ENCODE measurements around the gene ADAMTS20. TPM values are rescaled to one million over a fixed set of nuclear protein-coding genes. Genes with fewer than 3 reads are reported as not detected.

Gene ADAMTS20
- total RNA-seq, 1 experiment from 2014 or later = 2.7 TPM

DNA sequence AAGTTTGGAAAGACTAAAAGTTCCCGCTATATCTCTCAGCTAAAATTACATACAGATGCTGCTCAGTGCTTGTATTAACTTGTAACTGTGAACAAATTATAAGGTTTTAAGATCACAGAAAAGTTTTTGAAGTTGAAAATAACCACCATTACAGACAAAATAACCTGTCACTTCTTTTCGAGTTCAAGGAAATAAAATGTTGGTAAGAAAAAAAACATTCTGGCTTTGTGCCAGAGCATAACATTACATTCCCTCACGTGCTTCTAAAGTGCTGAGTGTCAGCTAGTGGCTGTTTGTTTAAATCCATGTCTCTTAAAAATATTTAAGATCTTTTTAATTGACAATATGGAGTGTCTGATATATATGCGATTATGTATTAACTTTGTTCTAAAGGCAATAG is 27.2 kb upstream of the ADAMTS20 start:
- no peak overlapping the region for H2BK20ac ChIP-seq (ENCODE audit: low read depth, low read length, poor library complexity, severe bottlenecking)
- H3K4me2 ChIP-seq (ENCODE audit: insufficient read depth, insufficient read length, low read length) = no peak overlapping the region
- H3K4me1 ChIP-seq (ENCODE audit: insufficient read depth, low read length) = no peaks in the 10 kb centered on the region
- no peak overlapping the region for H2AFZ ChIP-seq (ENCODE audit: low read length)
- no peak overlapping the region for H2BK5ac ChIP-seq (ENCODE audit: insufficient read length, low read length)
- no peaks in the 10 kb centered on the region for H3K27me3 ChIP-seq (ENCODE audit: insufficient read depth, low read length)
- no peak overlapping the region for H3K4ac ChIP-seq (ENCODE audit: low read depth, low read length)
- H3K9ac ChIP-seq (ENCODE audit: extremely low read depth, insufficient read length, low read length) = no peak overlapping the region
- H4K20me1 ChIP-seq (ENCODE audit: control insufficient read depth, insufficient read depth, insufficient read length) = no peaks in the 10 kb centered on the region
- no peaks in the 10 kb centered on the region for H3K79me1 ChIP-seq (ENCODE audit: insufficient read depth, low read depth, low read length, poor library complexity, severe bottlenecking)
- H4K5ac ChIP-seq (ENCODE audit: insufficient read length, low read depth, low read length) = no peak overlapping the region
- H2BK120ac ChIP-seq (ENCODE audit: low read depth, low read length, poor library complexity, severe bottlenecking) = no peak overlapping the region
- H3K79me2 ChIP-seq (ENCODE audit: insufficient read depth, low read length) = no peaks in the 10 kb centered on the region
- H3K27ac Mint-ChIP-seq = no peak overlapping the region
- no peak overlapping the region for H3K14ac ChIP-seq (ENCODE audit: insufficient read depth, low read length)
- no peak overlapping the region for H3K18ac ChIP-seq (ENCODE audit: insufficient read length, low read depth, low read length)
- H2BK12ac ChIP-seq (ENCODE audit: insufficient read length, low read depth, low read length) = no peak overlapping the region
- no peak overlapping the region for H4K8ac ChIP-seq (replicated peaks; ENCODE audit: insufficient read length, low read depth, low read length)
- H3K4me3 Mint-ChIP-seq = no peak overlapping the region
- H2AK5ac ChIP-seq (ENCODE audit: insufficient read length, low read length) = no peak overlapping the region
- no peaks in the 10 kb centered on the region for H3K9me3 ChIP-seq (ENCODE audit: control insufficient read depth, low read depth, low read length)
- H3K27ac ChIP-seq (ENCODE audit: insufficient read length, low read depth, low read length) = no peak overlapping the region
- H2BK15ac ChIP-seq (ENCODE audit: low read depth, low read length) = no peak overlapping the region
- no peak overlapping the region for H4K91ac ChIP-seq (ENCODE audit: insufficient read length, low read depth, low read length)
- no peaks in the 10 kb centered on the region; the same call in 1 of the 2 replicates for H3K27me3 Mint-ChIP-seq (ENCODE audit: low read depth)
- H3K23me2 ChIP-seq (ENCODE audit: insufficient read length, low read depth, low read length, poor library complexity, severe bottlenecking) = no peaks in the 10 kb centered on the region
- H3K36me3 Mint-ChIP-seq (ENCODE audit: insufficient read depth in 1 of 3, low read depth in 3 of 3) = no peaks in the 10 kb centered on the region
- TF ChIP-seq, protein P1, sequence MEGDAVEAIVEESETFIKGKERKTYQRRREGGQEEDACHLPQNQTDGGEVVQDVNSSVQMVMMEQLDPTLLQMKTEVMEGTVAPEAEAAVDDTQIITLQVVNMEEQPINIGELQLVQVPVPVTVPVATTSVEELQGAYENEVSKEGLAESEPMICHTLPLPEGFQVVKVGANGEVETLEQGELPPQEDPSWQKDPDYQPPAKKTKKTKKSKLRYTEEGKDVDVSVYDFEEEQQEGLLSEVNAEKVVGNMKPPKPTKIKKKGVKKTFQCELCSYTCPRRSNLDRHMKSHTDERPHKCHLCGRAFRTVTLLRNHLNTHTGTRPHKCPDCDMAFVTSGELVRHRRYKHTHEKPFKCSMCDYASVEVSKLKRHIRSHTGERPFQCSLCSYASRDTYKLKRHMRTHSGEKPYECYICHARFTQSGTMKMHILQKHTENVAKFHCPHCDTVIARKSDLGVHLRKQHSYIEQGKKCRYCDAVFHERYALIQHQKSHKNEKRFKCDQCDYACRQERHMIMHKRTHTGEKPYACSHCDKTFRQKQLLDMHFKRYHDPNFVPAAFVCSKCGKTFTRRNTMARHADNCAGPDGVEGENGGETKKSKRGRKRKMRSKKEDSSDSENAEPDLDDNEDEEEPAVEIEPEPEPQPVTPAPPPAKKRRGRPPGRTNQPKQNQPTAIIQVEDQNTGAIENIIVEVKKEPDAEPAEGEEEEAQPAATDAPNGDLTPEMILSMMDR (conservative IDR thresholded peaks at IDR 0.05) = no peak
- H3K56ac ChIP-seq (ENCODE audit: insufficient read length, low read depth, low read length) = no peak overlapping the region
- H3K9me3 Mint-ChIP-seq = no peaks in the 10 kb centered on the region
- DNase-seq = no peak
- H3T11ph ChIP-seq (ENCODE audit: low read length) = no peak overlapping the region
- WGBS (ENCODE audit: extremely low coverage, insufficient read length, low lambda C conversion rate) = no CpG with 5 or more reads among the region's 4 CpGs
- no peak overlapping the region for H3K23ac ChIP-seq (ENCODE audit: insufficient read length, low read depth, low read length)
- no peaks in the 10 kb centered on the region; a peak in 1 of 4 replicates for H3K4me1 Mint-ChIP-seq
